Fibroblast of lung (primary cell): ENCODE measurements around the gene OR2A1.
"Not testable (repeated sequence)": the region's sequence is repeated elsewhere in the genome, so short reads cannot be mapped to it uniquely, and the experiment has no call there.

Experiments
- EZH2 ChIP-seq: IDR thresholded peaks from 2 replicates; pipeline ENCODE4 v1.5.1; 2012; ENCODE audit warnings: low read length, control low read depth, mild to moderate bottlenecking; ENCODE audit errors: missing control alignments
- TF ChIP-seq, protein P1 (sequence below), 2 donors: IDR thresholded peaks in 1 of 2; conservative IDR thresholded peaks in 1 of 2; 1 replicate in 1 of 2; 2 replicates in 1 of 2; pipeline ENCODE4 v1.5.1; 2011 to 2012; ENCODE audit warnings: low read length in 2 of 2, control low read depth in 1 of 2, inconsistent platforms in 1 of 2, low read depth in 1 of 2, mild to moderate bottlenecking in 1 of 2

DNA sequence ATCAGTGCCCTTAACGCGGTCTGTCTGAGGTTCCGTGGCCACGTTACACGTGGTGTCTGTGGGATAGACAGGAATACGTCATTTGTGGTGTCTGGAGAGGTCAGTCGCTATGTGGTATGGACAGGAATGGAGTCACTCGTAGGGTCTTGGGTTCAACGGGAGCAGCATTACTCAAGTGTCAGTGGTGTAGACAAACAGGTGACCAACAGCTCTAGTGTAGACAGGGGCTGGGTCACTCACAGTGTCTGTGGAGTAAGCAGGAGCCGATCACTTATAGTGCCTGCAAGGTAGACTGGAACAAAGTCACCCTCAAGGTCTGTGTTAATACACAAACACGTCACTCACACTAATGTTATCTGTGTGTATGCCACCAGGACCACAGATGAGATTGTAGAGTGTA lies 44.6 kb downstream of the OR2A1 start:
- TF ChIP-seq, protein P1, sequence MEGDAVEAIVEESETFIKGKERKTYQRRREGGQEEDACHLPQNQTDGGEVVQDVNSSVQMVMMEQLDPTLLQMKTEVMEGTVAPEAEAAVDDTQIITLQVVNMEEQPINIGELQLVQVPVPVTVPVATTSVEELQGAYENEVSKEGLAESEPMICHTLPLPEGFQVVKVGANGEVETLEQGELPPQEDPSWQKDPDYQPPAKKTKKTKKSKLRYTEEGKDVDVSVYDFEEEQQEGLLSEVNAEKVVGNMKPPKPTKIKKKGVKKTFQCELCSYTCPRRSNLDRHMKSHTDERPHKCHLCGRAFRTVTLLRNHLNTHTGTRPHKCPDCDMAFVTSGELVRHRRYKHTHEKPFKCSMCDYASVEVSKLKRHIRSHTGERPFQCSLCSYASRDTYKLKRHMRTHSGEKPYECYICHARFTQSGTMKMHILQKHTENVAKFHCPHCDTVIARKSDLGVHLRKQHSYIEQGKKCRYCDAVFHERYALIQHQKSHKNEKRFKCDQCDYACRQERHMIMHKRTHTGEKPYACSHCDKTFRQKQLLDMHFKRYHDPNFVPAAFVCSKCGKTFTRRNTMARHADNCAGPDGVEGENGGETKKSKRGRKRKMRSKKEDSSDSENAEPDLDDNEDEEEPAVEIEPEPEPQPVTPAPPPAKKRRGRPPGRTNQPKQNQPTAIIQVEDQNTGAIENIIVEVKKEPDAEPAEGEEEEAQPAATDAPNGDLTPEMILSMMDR (conservative IDR thresholded peaks at IDR 0.05 in 1 of 2, IDR thresholded peaks at IDR 0.05 in 1 of 2; ENCODE audit: low read depth in 1 of 2, low read length in 2 of 2) = not testable (repeated sequence)
- TF ChIP-seq EZH2 = not testable (repeated sequence)
